Stimulated activated naive CD8-positive, alpha-beta T cell treated with anti-CD3 and anti-CD28 coated beads, Interleukin-15, Interleukin-2, amounts not matched to agents 100 U/mL and 50 U/mL, for 24 hours (primary cell): Measurements from ENCODE around the gene EFNB2.

Source experiments
- ATAC-seq: fragments of 150-1000 bp; cut with Tn5 transposase; one replicate; pipeline ENCODE4 v1.10.0; 2021
- DNase-seq: peaks from one replicate; pipeline ENCODE4 v3.0.0; 2021

Gene EFNB2

DNA sequence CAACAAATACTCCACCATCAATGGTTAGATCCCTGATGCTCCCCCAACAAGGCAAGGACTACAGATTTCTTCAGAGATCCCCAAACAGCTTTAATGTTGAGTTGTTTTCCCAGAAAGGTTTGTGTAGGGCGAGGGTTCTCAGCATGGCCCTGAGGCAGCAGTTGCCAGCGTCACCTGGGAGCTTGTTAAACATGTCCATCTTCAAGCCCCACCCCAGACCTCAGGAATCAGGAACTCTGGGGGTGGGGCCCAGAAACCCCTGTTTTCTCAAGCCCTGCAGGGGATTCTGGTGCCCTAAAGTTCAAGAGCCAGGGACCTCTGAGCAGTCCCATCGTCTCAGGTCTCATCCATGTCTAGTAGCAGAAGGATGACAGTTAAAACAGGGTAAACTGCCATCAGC, 9.6 kb downstream of the EFNB2 start:
- DNase-seq, result no peak

DNA sequence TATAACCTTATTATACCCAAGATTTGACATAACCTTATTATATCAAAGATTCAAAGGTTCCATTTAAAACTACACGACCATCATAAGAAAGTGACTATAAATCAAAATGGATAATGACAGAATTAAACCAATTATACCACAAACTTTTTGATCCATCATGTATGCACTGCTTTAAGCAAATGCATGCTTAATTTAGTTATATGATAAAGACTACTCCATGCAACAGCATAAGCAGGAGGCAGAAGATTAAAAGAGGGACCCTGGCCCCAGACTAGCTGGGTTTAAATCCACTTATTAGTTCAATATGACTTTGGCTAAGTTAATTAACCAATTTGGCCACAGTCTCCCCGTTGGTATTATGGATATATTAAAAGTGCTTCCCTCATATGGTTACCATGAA, 11.4 kb downstream of the EFNB2 start:
- ATAC-seq (no peak), DNase-seq (no peak)

More for the DNA sequence above, 9.6 kb downstream of the EFNB2 start:
- no peak for ATAC-seq

- no peak for ATAC-seq
Measured at GRCh38 chr13:106523576-106523975, 11.9 kb downstream of the EFNB2 start.

GRCh38 chr13:106522898-106523525, 12.4 kb downstream of the EFNB2 start:
- ATAC-seq, result no peak
- no peak for DNase-seq

More at GRCh38 chr13:106523576-106523975, 11.9 kb downstream of the EFNB2 start:
- no peak for DNase-seq

- ATAC-seq (no peak), DNase-seq (no peak)
Measured at GRCh38 chr13:106522112-106522705, 13.3 kb downstream of the EFNB2 start.

DNA sequence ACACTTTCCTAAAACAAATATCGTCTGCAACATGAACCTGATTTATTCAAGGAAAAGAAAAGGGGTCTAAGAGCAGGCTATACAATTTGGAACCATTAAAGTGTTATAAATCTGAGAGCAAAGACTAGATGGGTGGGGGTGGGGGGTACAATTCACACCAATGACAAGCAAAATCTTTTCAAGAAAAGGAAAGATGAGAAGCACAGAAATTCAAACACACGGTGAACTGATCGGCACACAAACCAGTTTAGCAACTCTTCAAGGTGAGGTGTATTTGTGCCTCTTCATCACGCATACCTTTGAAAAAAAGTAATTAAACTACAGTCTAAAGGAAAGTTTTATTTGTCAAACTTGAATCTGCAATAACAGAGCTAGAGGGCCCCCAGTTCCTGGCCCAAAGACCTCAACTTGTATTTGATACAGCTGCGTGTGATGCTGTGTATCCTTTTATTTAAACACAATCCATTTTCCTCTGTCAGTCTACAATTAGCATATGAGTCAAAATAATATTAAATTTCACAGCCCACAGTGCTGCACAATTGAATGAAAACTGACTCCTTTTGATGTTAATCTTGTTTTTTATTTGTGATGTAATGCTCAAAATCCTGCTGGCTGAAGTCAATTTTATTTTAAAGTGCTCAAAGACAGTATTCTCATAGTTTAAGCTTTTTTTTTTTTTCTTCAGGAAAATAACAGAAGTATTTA, 14.2 kb downstream of the EFNB2 start:
- no peak for DNase-seq
- no peak for ATAC-seq

DNA sequence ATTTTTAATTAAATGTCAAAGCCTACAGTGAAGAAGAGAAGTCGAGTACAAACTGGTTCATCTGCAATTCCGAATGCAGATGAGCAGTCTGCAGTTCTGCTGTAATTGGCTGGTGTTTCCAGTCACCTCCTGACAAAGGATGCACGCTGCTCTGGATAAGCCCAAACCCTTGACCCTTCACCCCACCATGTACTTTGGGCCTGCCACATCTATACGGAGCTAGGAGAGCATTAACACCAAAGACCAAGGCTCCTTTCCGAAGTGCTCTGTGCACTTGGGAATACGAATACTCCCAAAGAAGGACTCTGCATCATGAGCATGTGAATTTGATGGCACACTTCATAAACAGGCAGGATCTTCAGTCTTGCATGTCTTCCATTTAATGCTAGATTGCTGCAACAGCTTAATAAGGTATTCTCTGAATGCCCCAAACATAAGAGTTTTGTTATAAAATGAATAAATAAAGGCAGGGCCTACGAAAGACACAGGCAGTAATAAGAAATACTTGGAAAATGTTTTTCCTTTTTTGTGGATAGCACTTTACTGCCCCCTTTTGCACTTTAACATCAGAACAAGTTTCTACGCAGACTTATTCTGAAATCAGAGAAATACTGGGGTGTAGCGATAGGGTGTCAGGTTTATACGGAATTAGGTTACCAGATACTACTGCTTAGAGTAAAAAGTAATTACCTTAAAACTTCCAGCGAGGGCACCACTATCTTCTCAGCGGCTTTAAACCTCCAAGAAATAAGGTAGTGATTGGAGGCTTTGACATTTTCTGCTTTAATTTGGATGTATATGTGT, 15.0 kb downstream of the EFNB2 start:
- no peak for ATAC-seq
- DNase-seq, result no peak

DNA sequence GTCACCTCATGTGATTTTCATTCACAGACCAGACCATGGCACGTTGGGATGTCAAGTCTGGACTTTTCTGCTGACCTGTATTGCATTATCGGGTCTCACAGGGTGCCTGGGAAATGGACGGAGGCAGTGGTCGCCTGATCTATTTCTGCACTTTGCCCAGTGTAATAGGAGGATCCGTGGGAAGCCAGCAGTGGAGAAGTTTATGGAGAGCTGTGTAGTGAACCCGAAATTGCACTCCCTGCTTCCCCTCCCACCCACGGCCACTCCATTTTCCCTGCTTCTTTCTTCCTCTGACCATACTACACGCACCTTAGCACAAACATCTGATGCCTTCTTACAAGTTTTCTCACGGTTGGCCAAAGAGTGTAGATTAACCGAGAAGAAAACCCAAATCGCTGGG, 16.9 kb downstream of the EFNB2 start:
- DNase-seq (no peak), ATAC-seq (no peak)

DNA sequence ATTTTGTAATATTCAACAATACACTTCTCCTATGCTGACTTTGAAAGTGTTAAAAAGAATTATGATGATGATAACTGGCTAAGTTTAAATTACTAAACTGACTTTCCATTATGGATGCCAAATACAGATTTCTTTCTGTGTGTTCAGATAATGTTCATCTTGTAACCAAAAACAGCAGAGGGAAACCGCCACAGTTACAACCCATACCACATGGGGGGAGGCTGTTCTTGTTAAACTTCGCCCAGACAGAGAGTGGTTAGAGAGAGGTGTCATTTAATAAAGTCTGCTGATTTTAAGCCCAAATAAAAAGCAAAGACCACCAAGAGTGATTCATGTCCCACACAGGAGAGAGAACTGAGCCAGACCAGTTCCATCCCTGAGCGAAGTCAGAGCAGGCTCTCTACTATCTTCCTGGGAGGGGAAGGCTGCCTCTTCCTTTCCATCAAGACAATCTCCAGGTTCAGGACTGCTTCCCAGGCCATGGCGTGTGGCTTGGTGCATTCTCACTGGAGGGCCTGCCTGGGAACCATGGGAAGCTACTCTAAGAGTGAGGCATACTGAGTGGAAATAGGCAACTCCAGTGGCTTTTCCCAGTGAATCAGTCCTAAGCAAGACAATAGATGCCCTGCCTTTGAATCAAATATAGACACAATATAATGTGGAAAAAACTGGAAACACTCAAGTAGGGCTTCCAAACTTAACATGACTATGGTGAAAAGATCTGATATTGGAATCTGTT, 18.2 kb downstream of the EFNB2 start:
- DNase-seq, result no peak
- no peak for ATAC-seq

GRCh38 chr13:106515635-106516254, 19.7 kb downstream of the EFNB2 start:
- DNase-seq (no peak), ATAC-seq (no peak)

DNA sequence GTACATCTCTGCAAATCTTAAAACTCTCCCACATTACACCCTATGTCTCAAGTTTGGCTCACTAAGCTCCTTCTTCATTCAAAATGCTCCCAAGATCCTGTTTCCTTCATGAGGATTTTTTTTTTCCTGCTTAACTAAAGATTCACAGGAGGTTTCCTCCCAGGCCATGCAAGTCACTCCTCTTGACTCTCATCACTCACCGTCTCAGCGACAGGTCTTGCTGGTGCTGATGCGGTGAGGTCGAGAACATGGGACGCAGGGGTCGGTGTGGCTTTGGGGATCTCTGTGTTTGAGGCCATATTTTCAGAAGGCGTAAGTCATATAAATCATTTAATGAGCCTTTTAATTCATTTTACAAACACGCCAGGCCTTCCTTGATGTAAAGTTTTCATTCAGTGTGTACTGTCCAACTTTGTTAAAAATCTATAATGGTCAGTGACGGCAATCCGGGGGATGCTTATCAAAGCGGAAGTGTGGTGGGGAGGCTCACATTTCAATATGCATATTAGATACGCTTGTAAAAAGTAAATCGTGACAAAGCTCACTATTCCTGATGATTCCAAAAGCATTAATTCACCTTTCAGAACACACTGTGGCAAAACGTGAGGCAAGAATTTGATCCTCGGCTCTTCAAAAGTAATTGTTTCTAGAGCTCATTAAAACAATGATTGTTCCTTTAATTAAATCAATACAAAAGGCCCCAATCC, 20.4 kb downstream of the EFNB2 start:
- ATAC-seq (no peak), DNase-seq (no peak)

- DNase-seq, result no peak
- ATAC-seq, result no peak
Measured at GRCh38 chr13:106513025-106513983, 22.2 kb downstream of the EFNB2 start.

- ATAC-seq, result no peak
- no peak for DNase-seq
Measured at GRCh38 chr13:106507560-106508274, 27.7 kb downstream of the EFNB2 start.

GRCh38 chr13:106506286-106506685, 29.2 kb downstream of the EFNB2 start:
- no peak for DNase-seq
- ATAC-seq, result no peak

DNA sequence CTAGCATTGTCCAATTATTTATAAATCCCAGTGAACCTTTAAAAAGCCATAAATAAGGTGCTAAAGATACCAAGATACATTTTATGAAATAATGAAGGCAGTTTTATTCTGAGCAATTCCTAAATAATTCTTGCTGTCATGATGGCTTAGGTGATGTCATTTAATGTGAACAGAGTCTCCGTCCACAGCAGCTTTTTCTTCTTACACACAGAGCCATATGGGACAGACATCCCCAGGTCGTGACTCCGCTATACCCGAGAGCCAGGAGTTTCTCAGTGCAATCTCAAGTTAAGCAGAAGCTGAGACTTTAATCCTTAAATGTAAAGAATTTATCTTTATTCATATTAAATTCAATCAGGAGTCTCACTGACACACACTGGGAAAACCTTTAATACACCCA, 29.7 kb downstream of the EFNB2 start:
- DNase-seq (no peak), ATAC-seq (no peak)

DNA sequence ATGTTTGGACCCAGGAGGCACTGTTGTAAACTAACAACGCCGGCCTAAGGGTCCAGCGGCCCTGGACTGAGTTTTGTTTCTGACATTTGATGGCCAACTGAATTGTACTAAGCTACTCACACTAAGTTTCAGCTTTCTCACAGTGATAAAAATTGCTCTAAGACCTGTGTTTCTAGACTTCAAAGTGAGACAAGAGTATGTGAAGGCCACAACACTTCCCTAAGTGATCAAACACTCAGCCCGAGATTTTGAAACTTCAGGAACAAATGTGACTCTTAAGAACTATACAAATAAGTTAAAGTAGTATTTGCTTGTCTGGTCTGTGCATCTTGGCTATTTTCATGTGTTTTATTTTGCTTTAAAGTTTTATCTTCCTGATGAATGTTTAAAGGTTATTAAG, 30.2 kb downstream of the EFNB2 start:
- no peak for ATAC-seq

DNA sequence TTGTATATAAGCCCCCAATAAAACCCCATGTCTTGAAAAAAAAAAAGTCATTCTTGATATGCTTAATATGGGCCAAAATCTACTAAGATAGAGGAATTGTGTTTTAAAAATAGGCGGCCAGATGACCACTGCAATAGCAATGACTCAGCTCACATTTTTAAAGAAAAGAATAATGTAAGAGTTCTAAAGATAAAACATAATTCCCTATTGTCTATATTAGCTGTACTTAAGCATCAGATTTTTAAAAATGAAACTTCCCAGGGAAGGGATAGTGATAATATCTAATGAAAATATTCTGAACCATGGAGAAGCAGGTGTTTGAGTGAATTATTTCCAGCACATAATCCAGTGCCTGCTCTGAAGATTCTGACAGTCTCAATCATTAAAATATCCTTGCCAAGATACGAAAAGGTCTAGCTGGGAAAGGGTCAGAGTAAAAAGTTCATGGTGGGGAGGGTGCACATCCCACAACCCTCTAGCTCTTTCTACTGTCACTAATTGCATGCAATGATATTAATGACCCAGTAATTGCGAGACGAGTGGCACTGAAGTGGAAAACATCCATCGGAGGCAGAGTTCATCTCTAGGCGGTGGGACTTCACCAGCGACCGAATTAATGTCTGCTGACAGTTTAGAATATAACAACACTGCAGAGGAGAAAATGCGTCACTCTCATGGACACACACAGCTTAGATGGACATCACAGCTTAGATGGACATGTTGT, 31.6 kb downstream of the EFNB2 start:
- ATAC-seq (no peak), DNase-seq (no peak)

More for the DNA sequence above, 30.2 kb downstream of the EFNB2 start:
- no peak for DNase-seq

GRCh38 chr13:106503272-106503671, 32.2 kb downstream of the EFNB2 start:
- DNase-seq (no peak), ATAC-seq (no peak)
